HG02885 (cell line): ENCODE data around the gene SHC3.

Experiments
- ATAC-seq: cut with Tn5 transposase; IDR thresholded peaks from one replicate; pipeline ENCODE4 v1.9.1; 2021; ENCODE audit warnings: mild to moderate bottlenecking; ENCODE audit not compliant: unreplicated experiment, poor library complexity

The SHC3 gene

GRCh38 chr9:89187541-89187940, 8.9 kb upstream of the SHC3 start:
- no peak for ATAC-seq

- ATAC-seq = no peak
Observed at GRCh38 chr9:89186960-89187359, 8.3 kb upstream of the SHC3 start.

GRCh38 chr9:89185980-89186379, 7.4 kb upstream of the SHC3 start:
- no peak for ATAC-seq

DNA sequence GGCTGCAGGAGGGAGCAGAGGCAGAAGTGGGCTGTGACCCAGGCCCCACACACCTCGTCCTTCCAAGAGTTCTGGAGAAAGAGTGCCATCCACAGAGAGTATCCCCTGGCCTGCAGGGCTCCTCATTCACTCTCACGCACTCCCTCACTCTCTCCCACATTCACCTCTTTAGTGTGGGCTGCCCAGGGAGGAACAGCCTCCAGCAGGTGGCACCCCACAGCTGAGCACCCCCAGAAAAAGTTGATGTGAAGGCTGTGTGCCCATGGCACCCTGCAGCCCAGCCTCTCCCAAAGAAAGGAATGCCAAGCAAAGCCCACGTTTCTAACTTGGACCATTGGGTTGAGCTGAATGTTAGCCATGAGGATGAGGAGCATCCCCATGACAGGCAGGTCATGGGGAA, 4.5 kb upstream of the SHC3 start:
- no peak for ATAC-seq

DNA sequence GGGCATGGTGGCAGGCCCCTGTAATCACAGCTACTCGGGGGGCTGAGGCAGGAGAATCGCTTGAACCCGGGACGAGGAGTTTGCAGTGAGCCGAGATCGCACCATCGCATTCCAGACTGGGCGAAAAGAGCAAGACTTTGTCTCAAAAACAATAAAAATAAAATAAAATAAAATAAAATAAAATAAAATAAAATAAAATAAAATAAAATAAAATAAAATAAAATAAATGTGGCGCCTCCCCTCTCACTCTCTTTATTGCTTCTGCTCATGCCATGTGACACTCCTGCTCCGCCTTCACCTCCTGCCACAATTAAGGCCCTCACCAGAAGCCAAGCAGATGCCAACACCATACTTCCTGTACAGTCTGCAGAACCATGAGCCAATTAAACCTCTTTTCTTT, 3.8 kb upstream of the SHC3 start:
- no peak for ATAC-seq

DNA sequence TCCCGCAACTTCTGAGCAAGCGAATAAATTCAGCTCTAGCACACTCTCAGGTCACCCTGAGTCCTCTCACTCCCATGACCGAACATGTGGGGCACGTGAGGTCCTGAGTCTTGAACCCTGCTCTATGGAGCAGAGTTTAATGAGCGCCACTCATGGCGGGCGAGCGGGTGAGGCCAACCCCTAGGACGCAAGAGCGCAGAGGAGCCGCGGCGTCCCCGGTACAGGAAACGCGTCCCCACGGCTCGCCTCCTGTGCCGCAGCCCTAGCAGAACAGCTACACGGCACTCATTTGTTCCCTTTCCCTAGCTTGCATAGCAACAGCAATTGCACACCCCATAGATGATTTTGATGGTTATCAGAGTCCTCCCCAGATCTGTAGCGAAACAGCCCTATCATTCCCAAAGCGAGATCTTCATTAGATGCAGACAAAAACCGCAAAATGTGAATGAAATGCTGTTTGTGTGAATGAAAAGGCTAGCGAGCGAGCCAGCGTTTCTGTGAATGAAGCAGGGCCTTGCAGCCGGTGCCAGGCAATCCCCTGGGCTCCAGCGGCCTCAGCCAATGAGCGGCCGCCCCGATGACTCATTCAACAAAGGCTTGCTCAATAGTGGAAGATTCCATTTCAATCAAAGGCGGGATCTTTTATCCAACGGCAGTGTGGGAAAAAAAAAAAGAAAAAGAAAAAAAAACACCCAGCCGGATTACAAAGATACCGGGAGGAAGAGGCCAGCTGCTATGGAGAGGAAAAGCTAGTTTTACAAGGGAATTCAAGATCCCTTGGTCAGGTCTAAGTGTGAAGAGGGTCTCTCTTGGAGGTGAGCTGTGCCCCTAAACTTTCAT, 1.5 kb upstream of the SHC3 start:
- ATAC-seq = no peak

DNA sequence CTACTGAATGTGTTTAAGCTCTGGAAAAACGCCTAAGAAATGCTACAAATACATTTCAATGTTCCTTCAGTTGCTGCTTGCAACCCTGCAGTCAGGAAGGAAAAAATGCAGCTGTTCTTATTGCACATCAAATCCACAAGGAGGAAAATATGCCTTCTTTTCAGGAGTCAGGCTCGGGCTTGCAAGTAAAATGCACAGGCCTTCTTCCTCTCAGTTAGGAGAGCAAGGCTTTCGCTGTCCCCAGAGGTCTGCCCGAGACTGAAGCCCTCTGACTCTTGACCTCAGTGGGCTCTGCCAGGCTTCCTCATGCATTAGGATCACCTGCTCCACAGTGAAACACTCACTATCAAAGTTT, 899 bp upstream of the SHC3 start:
- no peak for ATAC-seq

- ATAC-seq = no peak
Observed at GRCh38 chr9:89178830-89179539, 367 bp upstream of the SHC3 start.

DNA sequence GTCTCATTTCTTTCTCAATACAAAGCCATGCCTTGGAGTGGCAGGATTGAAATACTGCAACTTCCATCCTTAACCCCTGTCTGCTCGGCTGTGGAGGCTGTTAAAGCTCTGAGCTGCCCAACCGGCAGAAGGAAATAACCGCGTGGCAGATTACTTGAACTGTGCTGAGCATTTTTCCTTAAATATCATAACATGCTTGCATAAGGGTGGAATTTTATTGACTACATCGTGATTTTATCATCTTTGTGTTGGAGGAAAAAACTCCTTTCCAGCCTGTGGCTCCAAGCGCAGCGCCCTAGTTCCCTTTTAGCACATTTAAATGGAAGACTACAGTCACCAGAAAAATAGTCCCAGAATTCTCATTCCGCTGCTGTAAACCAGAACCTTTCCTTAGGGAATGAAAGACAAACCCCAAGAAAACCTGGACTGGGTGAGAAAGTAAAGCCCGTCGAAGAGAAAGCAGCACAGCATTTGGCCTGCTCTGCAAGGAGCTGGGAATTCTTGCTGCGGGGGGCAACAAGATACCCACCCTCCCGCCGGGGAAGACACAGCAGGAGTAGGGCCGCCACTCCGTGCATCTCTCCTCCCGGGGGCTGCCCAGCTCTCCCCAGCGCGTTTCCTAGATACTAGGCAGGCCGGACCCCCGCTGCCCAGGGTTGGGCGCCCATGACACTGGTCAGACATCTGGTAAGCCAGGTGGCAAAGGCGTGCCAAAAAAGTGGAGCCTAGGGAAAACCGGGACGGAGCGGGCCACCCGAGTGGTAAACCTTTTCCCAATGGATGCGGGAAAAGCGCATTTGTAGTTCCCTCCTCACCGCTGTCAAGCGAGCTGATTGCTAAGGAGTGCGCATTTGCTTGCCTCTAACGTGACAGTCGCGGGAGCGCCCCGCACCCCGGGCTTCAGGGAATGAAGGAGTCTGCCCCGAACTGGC, 1.3 kb downstream of the SHC3 start:
- no peak for ATAC-seq

DNA sequence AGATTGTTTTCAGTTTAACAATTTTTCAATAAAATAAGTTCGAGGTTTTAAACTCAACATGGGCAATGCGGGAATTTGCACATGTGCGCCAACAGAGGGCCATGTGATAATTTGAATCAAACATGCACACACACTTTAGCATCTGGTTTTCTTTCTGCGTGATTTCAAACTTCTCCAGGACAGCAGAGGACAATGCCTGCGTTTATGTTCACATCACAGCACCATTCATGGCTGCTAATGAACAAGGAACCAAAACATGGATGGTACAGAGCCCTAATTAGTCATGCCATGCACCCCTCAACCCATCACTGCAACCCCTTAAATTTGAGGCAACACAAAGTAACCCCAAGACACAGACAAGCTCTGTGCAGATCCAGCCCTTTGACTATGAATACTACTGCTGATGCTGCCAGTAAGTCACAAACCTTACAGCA, 2.8 kb downstream of the SHC3 start:
- no peak for ATAC-seq

DNA sequence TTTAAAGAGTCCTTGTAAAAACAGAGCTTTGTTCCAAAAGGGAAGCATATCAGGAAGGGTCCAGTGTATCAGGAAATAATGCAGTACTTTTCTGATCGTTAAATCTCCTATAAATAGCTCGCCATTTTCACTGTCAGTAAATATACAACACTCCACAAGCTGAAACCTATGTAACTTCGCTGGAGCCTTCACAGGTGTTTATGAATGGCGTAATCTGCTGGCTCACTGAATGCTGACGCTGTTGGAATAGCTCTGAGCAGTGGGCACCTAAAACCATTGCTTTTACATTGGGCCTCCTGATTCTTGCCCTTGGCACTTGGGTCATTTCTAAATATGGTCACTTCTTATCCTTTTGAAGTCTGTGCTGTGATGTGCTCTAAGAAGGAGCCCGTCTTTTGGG, 4.3 kb downstream of the SHC3 start:
- no peak for ATAC-seq

GRCh38 chr9:89173072-89173471, 5.5 kb downstream of the SHC3 start:
- ATAC-seq = no peak

GRCh38 chr9:89172398-89172797, 6.2 kb downstream of the SHC3 start:
- ATAC-seq = no peak

DNA sequence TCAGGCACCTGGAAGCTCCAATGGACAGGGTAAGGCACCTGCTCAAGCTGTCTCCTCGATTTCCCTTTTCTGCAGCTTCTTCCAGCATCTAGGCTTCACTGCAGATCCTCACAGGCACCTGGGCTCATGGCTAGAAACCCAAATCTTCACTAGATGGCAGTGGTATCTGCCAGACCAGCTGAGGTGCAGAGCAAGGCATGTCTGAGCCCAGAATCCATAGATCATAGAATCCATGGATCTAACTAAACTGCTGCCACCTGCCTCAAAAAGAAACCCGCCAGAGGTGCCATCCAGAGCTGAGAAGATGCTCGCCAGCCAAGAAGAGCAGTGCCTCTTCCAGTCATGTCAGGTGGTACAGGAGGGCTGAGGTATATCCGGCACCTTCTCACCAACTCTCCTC, 6.9 kb downstream of the SHC3 start:
- no peak for ATAC-seq

GRCh38 chr9:89171231-89171630, 7.4 kb downstream of the SHC3 start:
- no peak for ATAC-seq

DNA sequence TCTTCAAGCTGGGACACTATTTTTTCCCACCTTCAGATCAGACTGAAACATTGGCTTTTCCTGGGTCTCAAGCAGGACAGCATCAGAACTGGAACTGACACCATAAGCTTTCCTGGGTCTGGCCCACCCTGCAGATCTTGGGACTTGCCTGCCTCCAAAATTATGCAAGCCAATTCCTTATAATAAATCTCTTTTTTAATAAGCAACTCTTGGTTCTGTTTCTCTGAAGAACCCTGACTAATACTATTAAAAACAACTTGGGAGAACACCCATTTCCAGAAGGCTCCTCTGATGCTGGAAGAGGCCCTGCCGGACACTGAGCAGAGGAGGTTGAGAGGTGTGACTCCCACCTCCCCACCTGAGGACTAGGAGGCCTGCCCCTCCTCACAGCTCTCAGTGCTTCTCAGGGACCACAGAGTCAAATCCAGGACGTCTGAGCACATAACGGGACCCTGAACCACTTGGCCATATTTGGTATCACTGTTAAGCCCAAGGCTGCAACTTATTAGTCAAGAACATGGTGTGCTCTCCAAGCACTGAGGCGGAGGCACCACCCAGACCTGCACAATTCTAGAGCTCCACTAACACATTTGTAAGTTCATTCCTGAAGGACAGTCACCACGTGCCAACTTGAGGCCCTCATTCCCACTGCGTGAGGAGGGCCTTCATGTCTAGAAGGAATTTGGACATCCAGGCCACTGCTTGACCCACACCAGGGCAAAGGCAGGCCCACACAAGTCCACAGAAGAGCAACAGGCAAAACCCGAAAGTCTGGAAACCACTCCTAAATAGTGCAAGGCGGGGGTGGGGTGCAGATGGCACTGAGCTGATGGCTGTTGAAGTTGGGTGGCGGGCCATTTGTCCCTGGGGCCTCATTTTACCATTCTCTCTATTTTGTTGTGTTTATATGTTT, 9.5 kb downstream of the SHC3 start:
- no peak for ATAC-seq

- no peak for ATAC-seq
Observed at GRCh38 chr9:89167788-89168187, 10.8 kb downstream of the SHC3 start.

DNA sequence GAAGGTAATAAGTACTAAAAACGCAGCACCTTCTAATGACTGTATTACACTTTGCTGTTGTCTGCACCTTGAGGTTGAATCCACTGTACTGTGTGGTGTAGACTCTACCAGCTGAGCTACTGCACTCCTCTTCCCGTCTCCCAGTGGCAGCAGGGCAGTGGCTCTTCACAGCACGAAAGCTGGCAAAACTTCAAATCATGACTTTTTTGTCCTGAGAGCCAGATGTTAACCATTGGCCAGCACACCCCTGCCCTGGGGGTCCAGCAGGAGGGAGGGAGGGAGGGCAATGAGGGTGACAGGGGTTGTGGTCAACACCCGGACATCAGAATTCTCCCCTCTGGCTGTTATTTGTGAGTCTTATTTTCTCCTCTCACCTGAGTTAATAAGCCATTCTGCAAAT, 11.8 kb downstream of the SHC3 start:
- no peak for ATAC-seq

DNA sequence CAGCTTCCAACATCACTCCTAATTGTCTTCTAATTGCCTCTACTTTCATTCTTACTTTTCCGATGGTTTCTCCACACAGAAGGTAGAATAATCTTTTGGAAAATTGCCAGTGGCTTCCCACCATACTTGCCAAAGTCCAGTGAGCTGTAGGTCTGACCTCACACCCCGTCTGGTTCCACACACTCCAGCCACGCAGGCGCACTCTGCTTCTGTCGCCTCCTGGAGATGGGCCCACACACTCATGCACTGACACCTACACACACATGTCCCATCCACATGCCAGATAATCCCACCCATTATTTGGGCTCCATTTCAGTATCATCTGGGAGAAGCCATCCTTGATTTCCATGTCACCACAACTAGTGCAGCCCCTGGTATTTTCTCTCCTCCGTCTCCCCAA, 12.7 kb downstream of the SHC3 start:
- ATAC-seq = no peak

- no peak for ATAC-seq
Observed at GRCh38 chr9:89165341-89165740, 13.3 kb downstream of the SHC3 start.
